ENCODE data around the gene ZNF385D.

Gene ZNF385D

DNA sequence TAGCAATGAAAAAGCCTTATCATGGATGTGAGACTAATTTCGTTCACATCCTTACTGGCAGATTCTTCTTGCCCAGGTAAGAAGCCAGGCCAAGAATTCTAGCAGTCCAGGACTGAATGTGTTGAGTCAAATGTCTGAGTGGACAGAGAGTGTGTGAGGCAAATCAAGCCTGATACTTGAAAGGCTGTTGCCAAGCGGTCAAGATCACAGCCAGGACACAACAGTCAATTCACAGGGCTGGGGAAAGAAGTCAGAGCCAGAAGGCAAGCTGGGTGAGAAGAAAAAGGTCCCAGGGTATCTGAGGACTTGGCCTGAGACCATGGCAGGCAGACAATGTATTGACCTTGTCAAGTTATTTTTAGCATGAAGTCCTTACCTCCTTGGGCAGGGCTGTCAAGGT lies 301.3 kb downstream of the ZNF385D start:
- DNase-seq (ENCODE audit: low read depth in 1 of 2, low spot score in 1 of 2): no peak

DNA sequence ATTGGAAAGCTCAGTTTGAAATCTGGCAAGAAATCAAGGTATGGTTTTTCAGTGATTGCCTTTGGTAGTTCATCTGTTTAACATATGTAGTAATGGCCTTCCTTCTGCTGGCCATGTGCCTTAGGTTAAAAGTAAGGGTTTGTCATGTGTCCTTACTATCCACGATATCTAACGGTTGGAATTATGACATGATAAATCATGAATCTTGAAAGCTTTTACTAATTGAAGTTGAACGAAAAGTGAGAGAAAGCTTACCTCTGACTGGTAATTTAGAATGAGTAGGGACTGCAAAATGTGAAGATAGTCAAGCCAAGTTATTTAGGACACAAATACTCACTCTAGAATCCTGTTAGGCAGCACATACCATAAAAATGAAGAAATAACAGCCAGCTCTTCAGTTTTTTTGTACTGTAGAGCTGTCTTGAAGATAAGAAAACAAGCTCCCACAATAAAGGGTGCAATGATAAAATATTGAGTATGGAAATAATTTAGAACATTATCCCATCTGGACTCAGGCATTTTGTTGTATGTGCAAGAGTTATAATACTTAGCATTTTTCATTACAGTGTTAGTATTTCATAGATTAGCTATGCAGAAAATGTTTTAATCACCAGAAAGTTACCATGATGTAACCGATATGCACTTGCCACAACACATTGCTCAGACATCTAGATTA lies 303.4 kb downstream of the ZNF385D start:
- DNase-seq (ENCODE audit: low read depth in 1 of 2, low spot score in 1 of 2): no peak

GRCh38 chr3:21446945-21447475 lies 304.0 kb downstream of the ZNF385D start:
- no peak for DNase-seq (ENCODE audit: low read depth in 1 of 2, low spot score in 1 of 2)

DNA sequence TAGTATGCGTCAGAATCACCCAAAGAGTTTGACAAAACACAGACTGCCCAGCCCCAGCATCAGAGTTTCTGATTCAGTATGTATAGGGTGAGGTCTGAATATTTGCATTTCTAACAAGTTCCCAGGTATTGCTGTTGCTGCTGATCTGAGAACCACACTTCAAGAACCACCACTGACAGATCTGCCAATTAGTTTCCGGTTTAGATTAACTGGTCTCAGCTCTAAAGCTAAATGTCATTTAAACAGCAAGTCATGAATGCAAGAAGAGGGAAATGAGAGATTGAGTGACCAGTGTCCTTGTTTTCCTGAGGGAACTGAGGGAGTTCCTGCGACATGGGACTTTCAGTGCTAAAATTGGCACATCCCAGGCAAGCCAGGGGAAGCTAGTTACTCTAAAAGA lies 305.0 kb downstream of the ZNF385D start:
- no peak for DNase-seq (ENCODE audit: low read depth in 1 of 2, low spot score in 1 of 2)

GRCh38 chr3:21441821-21442220 lies 309.2 kb downstream of the ZNF385D start:
- no peak for DNase-seq (ENCODE audit: low read depth in 1 of 2, low spot score in 1 of 2)

- DNase-seq (ENCODE audit: low read depth in 1 of 2, low spot score in 1 of 2): no peak
Observed at GRCh38 chr3:21436835-21437234, 314.2 kb downstream of the ZNF385D start.

GRCh38 chr3:21435871-21436270 lies 315.1 kb downstream of the ZNF385D start:
- DNase-seq (ENCODE audit: low read depth in 1 of 2, low spot score in 1 of 2): no peak

DNA sequence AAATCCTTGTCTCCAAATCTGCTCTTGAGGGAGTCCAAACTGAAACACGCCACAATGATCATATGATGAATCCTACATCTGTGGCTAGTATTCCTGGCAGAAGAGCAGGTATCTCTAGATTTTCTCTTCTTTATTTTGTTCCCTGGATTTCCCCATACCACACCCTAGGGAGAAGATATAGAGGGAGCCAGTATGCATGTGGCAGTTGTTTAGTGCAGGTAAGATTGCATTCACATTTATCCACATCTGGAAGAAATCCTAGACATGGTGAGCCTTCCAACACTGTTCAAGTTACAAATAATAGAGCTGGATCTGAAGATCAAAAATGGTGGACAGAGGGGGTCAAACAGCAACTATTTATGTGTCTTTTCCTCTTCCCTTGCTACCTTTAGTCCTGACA lies 316.7 kb downstream of the ZNF385D start:
- DNase-seq (ENCODE audit: low read depth in 1 of 2, low spot score in 1 of 2): no peak

- DNase-seq (ENCODE audit: low read depth in 1 of 2, low spot score in 1 of 2): no peak
Observed at GRCh38 chr3:21433751-21434150, 317.3 kb downstream of the ZNF385D start.

GRCh38 chr3:21426920-21427319 lies 324.1 kb downstream of the ZNF385D start:
- DNase-seq (ENCODE audit: low read depth in 1 of 2, low spot score in 1 of 2): no peak

DNA sequence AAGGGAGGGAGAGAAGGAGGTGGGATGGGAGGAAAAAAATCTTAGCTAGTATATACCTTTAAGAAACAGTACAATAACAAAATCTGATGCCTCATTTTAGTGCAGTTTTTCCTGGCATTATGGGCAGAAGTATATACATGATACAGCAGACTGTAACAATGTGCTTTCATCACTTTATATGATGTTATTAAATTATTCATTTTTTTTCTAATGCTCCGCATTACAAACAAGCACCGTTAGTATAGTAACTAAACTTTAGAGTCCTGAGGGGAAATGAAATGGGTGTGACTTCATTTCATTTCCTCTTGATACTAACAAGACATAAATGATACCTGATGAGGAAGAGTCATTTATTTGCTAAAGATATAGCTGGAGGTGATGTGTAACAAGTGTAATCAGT lies 325.3 kb downstream of the ZNF385D start:
- DNase-seq (ENCODE audit: low read depth in 1 of 2, low spot score in 1 of 2): no peak

DNA sequence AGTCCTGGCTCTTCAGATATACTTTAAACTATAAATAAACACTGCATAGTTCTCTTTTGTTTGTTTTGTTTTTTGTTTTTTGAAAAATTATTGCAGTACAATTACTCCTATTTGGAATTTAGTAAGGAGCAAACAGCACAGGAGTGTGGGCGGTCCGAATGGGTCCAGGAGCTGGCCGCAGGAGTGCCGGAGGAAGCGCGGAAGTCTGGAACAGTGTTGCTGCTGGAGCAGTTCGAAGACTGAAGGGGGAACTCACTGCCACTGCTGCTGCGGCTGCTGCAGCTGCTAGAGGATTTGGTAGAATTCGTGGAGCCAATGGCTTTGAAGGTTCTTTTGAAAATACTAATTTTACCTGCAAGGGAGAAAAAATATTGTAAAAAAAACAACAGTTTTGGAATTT lies 329.9 kb downstream of the ZNF385D start:
- no peak for DNase-seq (ENCODE audit: low read depth in 1 of 2, low spot score in 1 of 2)

- DNase-seq (ENCODE audit: low read depth in 1 of 2, low spot score in 1 of 2): no peak
Observed at GRCh38 chr3:21417991-21418390, 333.0 kb downstream of the ZNF385D start.

- DNase-seq (ENCODE audit: low read depth in 1 of 2, low spot score in 1 of 2): no peak
Observed at GRCh38 chr3:21414506-21414905, 336.5 kb downstream of the ZNF385D start.

DNA sequence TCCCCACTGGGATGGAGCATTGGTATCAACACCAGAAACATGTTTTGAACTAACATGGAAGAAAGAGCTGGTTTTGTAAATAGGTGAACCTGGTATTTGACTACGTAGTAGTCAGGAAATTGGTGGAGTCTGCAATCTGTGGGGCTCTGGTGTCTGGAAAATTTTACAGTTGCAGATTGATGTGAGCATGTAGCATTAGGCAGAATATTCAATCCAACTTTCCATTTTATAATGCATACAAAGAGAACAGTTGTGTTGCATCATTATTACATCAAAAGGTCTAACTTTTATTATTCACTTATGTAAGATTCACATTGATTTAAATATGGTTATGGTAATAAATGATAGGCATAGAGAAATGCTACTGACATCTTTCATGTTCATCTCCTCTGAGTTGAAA lies 340.0 kb downstream of the ZNF385D start:
- no peak for DNase-seq (ENCODE audit: low read depth in 1 of 2, low spot score in 1 of 2)

GRCh38 chr3:21409401-21409800 lies 341.6 kb downstream of the ZNF385D start:
- DNase-seq (ENCODE audit: low read depth in 1 of 2, low spot score in 1 of 2): no peak

- no peak for DNase-seq (ENCODE audit: low read depth in 1 of 2, low spot score in 1 of 2)
Observed at GRCh38 chr3:21407743-21408142, 343.3 kb downstream of the ZNF385D start.

DNA sequence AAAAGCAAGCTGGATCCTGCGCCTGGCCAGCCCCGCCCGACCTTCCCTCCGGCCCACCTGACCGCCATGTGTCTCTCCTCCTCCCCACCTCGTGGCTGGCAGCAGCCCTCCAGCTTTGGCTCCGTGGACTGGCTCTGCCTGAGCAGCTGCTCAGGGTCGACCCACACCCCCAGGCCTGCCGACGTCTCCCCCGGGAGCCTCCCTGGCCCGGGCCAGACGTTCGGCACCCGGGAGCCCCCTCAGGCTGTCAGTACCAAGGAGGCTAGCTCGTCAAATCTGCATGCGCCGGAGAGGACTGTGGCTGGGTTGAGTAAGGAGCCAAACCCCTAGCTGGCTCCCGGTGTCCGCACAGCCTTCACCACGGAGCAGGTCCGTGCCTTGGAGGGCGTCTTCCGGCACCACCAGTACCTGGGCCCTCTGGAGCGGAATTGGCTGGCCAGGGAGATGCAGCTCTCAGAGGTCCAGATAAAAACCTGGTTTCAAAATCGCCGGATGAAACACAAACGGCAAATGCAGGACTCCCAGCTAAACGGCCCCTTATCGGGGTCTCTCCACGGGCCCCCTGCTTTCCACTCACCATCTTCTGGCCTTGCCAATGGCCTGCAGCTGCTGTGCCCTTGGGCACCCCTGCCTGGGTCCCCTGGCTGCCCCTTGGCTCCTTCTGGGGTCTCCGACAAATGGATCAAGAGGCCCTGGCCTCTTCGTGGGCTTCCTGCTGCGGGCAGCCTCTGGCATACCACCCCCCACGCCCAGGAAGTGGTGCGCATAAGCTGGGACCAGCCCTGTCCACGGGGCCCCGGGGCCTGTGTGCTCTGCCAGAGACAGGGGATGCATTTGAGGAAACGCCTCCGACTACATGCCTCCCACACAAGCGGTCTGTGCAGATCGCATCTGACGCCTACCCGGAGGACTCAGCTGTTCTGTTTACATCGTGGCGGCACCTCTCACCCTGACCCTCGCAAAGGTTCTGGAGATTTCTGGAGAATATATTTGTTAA lies 345.0 kb downstream of the ZNF385D start:
- no peak for DNase-seq (ENCODE audit: low read depth in 1 of 2, low spot score in 1 of 2)

GRCh38 chr3:21398461-21398860 lies 352.5 kb downstream of the ZNF385D start:
- DNase-seq (ENCODE audit: low read depth in 1 of 2, low spot score in 1 of 2): no peak

DNA sequence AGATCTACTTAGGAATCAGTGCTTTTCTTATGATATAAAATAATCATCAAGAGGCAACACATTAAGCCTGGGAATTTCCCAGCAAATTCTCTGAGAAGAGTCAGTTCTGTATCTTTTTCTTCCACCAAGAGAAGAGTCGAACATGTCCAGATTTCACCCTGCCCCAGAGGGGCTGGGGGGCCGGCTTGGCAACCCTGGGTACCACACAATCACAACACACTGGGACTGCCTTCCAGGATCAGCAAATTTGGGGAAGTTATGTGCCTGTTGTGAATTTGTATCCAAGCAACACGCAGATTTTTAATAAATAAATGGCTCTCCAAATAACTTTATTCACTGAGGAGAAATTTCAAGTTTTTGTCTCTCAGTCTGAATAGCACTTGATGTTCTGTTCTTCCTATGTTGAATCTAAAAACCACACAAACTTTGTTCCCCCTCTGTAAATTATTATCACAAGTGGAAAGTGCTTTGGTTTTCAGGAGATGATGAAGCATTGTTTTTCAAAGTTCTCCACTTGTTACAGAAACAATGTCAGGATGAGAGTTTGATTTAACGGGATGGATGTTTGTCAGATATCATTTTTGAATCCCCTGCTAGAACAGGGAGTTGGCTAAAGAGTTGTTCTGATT lies 357.2 kb downstream of the ZNF385D start:
- no peak for DNase-seq (ENCODE audit: low read depth in 1 of 2, low spot score in 1 of 2)

DNA sequence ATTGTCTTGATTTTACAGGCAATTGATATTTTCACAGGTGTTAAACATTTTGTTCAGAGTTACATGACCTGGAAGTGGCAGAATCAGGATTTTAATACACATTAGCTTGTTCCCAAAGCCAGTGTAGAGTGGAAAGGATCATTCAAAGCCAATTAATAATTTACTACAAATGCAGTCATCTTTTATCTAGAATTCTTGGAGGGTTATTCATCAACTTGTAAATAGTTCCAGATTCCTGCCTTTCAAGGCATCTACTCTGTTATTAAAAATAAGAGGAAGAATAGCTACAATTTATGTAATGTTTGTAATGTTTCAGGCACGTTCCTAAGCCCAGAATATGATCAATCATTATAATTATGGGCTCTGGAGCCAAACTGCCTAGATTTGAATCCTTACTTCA lies 358.5 kb downstream of the ZNF385D start:
- DNase-seq (ENCODE audit: low read depth in 1 of 2, low spot score in 1 of 2): no peak

- no peak for DNase-seq (ENCODE audit: low read depth in 1 of 2, low spot score in 1 of 2)
Observed at GRCh38 chr3:21390856-21391255, 360.2 kb downstream of the ZNF385D start.

Measured in stimulated activated CD4-positive, alpha-beta T cell treated with anti-CD3 and anti-CD28 coated beads, Interleukin-15, amount 100 ng/mL, for 1 hour (primary cell).